COLO829 (cell line): ENCODE results near the gene VDAC1.
"Not testable (repeated sequence)": the region's sequence is repeated elsewhere in the genome, so short reads cannot be mapped to it uniquely, and the experiment has no call there.

Experiments
- DNase-seq: peaks from one replicate; pipeline ENCODE4 v3.0.0; 2012; ENCODE audit warnings: low spot score

Gene VDAC1, protein sequence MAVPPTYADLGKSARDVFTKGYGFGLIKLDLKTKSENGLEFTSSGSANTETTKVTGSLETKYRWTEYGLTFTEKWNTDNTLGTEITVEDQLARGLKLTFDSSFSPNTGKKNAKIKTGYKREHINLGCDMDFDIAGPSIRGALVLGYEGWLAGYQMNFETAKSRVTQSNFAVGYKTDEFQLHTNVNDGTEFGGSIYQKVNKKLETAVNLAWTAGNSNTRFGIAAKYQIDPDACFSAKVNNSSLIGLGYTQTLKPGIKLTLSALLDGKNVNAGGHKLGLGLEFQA

DNA sequence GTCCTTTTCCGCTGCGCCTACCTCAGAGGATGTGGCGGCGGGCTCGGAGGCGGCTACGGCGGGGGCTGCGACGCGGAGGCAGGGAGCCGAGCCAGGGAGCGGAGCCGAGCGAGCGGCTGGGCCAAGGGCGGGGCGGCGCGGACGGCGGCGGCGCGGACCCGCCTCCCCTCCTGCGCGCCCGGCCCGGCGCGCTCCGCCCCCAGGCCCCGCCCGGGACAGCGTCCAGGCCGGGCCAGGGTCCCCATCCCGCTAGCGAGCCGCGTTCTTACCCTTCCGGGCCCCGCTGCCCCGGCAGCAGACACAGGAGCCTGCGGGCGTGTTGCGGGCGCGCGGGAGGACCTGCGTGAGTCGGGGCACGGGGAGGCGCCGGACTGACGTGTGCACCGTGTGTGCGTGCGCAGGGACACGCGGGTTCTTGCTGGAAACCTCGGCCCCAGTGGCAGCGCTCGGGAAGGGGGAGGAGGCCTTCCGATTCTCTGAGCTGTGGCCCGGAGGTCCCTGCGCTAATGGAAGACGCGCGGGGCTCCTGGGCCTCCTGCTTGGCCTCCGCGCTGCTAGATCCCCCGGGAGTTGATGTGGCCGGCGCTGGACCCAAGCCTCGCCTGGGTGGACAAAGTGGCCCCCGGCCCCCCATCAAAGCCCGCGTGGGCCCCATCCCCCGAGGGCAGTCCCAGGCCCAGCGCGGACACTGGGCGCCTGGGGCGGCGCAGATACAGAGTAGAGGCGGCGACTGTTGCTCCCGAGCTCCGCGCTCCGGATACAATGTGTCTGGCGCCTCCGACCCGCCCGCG lies at the start of gene VDAC1:
Gene VDAC1, minus strand, starts transcription at position 350 of the 791 bp plus-strand sequence. CDS start 11,963 bp downstream, outside the sequence.
- DNase-seq, result peak; percentile 68

DNA sequence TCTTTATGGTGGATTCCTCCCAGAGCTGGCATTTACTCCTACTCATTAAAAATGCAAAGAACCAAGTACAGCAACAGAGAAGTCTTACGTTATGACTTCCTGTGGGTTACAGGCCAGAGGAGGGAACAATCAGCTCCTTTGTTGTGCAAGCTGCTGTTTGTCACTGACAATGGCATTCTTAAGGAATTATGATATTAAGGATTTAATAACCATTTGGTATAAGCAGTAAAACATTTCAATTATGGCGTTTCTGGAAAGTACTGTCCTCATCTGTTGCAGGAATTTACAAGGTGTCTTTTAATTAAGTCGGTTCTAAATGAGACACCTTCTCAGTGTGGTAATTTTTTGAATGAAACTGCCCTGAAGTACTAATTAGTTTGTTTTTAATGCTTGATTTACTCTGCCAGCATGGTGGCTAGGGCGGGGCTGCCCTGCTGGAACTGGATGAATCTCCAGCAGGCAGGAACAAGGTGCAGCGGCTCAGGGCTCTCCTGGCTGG lies 49.1 kb upstream of the VDAC1 start:
- peak; percentile 94 for DNase-seq

DNA sequence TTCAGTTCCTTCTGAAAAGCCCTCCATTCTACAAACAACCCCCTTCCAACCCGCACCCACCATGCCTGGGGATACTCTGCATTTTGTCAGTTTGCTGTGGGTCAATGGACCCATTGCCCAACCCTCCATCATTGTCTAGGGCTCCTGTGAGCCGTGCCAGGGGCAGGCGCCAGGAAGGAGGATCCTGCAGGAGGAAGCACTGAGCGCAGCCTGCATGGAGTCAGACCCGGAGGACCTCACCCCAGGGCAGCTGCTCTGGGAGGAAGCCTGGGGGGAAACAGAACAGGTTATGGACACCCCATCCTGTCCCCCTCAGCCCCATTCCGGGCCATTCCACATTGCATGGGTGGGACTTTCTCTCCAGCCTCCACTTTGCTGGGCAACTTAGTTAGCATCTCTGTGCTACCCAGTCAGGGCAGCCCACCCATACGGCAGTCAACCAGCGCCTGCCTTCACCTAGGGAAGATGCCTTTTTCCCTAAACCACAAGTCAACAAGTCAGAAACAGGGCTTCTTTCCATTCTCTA lies 48.6 kb upstream of the VDAC1 start:
- DNase-seq, result no peak

- DNase-seq, result no peak
Observed at GRCh38 chr5:134051305-134051704, 46.5 kb upstream of the VDAC1 start.

- DNase-seq, result no peak
Observed at GRCh38 chr5:134048864-134049263, 44.1 kb upstream of the VDAC1 start.

GRCh38 chr5:134047687-134048056 lies 42.9 kb upstream of the VDAC1 start:
- no peak for DNase-seq

DNA sequence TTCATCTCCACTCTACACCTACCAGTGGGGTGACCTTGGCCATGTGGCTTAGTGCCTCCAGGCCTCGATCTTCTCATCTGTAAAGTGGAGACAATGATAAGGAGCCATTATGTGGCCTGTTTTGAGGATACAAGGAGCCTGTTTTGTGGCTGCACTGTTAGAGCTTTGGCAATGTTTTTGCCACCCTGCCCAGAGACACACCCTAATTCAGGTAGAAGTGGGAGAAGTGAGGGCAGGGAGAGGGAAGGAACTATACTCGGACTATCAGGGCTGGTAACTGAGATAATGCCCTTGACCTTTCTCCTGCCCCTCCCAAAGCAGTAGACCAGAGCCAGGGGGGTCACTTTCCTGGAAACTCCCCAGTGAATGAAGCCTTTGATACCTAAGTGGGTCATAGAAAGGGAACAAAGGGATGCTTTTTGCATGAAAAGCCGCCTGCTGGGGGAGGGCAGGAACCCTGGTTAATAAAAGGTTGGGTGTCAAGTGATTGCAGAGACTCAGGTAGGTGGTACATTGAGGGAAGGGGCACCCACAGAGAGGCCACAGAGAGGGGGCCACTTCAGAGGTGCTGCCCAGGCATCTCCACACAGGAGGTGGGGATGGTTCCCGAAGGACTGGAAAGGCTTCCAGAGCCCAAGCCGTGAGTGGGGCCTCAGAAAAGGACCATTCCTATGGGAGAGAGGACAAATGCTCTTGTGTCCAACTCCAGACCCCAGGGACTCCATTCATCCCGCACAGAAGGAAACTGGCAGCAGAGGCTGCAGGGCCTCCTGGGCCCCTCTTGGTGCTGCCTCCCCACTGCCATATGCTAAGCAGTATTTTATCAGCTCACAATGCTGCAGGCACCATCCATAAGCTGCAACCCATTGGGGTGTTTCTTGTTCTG lies 42.3 kb upstream of the VDAC1 start:
- peak; percentile 85 for DNase-seq

- no peak for DNase-seq
Observed at GRCh38 chr5:134046330-134046729, 41.6 kb upstream of the VDAC1 start.

GRCh38 chr5:134043793-134044792 lies 39.3 kb upstream of the VDAC1 start:
- DNase-seq, result no peak

DNA sequence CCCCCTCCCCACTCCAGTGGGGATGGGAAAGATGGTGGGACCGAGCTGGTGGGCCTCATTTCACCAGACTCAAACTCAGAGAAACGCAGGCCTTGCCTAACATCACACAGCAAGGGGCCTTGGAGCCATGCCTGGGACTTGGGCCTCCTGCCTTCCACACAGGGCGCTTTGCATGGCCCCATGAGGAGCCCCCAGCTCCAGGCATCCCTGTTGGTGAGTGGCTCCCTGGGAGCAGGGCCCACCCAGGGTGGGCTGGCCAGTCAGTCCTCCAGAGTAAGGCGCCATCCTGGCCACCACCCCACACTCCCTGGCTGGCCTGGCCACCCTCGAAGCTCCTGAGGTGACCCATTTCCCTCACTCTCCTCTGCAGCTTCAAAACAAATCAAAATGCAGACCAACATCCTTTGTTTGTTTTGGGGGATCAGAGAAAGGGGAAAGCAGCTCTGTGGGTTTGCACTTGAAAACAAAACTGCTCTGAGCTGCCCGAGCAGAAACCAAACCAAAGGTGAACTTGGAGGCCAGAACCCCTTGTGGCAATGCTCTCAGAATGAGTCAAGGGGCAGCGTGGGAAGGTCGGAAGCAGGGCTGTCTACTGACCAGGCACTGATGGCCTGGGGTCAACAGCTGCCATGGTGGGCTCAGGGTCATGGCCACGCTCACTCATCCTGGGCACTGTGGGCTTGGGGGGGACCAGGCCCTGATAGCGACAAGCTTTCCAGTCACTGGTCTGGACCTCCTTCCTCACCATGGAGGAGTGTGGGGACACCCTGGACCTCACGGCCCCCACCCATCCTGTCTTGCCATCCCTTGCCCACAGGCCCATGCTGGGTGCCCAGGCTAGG lies 37.0 kb upstream of the VDAC1 start:
- DNase-seq, result no peak

DNA sequence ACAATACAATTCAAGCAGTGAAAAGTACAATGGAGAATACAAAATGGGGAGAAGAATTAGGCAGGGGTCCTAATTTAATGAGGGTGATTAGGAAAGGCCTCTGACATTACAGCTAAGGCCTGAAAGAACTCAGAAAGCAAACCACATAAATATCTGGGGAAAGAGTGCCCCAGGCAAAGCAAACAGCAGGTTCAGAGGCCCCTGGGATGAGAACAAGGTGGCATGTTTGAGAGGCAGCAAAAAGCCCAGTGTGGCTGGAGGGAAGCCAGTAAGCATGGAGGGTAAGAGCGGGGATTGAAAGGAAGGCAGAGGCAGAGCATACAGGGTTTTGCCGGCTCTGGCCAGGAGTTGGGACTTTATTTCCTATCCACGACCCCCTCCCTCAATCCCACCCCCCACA lies 33.4 kb upstream of the VDAC1 start:
- no peak for DNase-seq

- DNase-seq, result no peak
Observed at GRCh38 chr5:134037160-134037559, 32.4 kb upstream of the VDAC1 start.

DNA sequence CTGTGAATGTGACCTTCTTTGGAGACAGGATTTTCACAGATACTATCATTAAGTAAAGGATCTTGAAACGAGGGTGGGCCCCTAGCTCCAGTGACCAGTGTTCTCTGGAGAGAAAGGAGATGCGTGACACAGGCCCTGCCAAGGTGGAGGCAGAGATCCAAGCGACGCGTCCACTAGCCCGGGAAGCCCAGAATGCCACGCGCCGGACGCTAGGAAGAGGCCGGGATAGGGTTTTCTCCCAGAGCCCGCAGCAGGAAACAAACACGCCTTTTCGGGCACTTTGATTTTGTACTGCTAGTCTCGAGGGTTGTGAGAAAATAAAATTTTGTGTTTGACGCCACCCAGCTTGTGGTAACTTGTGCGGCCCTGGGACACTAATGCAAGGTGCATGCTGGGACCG lies 29.6 kb upstream of the VDAC1 start:
- DNase-seq, result no peak

DNA sequence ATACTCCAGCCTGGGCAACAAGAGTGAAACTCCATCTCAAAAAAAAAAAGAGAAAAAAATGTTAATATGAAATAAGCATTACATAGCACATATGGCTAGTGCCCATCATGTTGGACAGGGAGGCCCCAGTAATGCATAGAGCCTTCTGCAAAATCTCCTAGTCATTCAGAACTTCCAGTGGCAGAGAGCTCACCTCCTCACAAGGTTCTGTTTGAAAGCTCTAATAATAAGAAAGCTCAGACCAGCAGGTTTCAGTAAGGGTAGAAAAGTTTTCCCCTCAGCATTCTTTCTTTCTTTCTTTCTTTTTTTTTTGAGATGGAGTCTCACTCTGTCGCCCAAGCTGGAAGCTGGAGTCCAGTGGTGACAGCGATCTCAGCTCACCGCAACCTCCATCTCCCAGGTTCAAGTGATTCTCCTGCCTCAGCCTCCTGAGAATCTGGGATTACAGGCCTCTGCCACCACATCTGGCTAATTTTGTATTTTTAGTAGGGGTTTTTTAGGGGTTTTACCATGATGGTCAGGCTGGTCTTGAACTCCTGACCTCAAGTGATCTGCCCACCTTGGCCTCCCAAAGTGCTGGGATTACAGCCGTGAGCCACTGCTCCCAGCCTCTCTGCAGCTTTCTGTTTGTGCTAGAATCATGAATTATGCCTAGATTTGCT lies 25.7 kb upstream of the VDAC1 start:
- DNase-seq, result not testable (repeated sequence)

DNA sequence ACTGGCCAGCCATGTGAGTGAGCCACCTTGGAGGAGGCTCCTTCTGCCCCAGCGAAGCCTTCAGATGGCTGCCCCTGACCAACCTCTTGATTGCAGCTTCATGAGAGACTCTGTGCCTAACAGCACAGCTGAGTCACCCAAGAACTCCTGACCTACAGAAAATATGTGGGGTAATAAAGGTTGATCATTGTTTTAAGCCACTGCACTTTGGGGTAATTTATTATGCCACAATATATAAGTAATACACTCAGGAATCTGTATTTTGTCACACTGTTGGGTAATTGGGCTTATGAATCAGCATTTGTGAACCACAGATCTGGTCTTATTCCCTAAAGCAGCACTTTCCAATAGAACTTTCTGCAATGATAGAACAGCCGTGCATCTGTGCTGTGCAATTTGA lies 24.4 kb upstream of the VDAC1 start:
- DNase-seq, result no peak

- no peak for DNase-seq
Observed at GRCh38 chr5:134028496-134028895, 23.7 kb upstream of the VDAC1 start.

DNA sequence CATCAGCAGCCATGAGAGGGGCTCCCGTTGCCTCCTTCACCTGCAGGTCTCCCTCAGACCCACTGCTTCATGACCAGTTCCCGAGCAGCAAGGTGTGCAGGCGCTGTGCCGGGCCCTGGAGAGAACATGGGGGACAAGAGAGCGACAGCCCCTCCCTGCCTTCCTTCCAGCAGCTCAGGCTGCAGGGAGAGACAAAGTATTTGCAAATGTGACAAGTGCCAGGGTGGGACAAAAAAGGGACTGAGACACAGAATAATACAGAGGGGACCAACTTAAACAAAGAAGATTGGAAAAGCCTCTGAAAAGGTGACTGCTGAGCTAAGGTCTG lies 22.5 kb upstream of the VDAC1 start:
- DNase-seq, result no peak

GRCh38 chr5:134026521-134027287 lies 21.9 kb upstream of the VDAC1 start:
- no peak for DNase-seq

- no peak for DNase-seq
Observed at GRCh38 chr5:134025786-134026185, 21.0 kb upstream of the VDAC1 start.
